ENCODE results near the gene ARHGEF3.

ARHGEF3 gene, protein sequence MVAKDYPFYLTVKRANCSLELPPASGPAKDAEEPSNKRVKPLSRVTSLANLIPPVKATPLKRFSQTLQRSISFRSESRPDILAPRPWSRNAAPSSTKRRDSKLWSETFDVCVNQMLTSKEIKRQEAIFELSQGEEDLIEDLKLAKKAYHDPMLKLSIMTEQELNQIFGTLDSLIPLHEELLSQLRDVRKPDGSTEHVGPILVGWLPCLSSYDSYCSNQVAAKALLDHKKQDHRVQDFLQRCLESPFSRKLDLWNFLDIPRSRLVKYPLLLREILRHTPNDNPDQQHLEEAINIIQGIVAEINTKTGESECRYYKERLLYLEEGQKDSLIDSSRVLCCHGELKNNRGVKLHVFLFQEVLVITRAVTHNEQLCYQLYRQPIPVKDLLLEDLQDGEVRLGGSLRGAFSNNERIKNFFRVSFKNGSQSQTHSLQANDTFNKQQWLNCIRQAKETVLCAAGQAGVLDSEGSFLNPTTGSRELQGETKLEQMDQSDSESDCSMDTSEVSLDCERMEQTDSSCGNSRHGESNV

DNA sequence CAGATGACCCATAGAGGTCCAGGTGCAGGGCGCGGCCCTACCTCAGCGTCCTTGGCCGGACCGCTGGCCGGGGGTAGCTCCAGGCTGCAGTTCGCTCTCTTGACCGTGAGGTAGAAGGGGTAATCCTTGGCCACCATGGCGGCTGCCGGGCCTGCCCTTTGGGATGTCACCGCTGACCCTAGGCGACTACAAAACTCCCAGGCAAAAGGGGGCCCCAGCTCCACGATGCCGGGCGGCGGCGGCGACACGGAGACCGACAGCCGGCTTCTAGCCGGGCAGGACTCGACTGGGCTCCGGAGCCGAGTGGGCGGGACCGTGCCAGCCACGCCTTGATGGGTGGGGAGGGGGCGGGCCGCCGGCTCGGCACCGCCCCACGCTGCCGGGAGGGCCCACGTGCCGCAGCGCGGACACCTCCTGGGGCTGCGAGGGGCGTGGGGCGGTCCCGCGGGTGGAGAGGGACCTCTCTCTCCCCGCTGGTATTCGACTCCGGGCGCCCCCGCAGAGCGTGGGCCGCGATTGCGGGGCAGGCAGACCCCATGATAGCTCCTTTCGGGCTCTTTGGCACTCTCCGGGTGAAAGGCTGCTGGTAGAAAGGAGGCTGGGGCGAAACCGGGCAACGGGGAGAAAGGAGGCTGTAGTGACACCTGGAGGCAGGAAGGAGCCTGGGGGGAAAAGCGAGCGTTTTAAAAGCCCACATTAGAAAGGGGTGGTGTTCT, at the start of gene ARHGEF3:
Gene ARHGEF3, minus strand, starts transcription at position 288 of the 716 bp plus-strand sequence. Its CDS starts 151 bp downstream, at position 137.
- peak; percentile 79 to 81 for DNase-seq (ENCODE audit: low read depth in 2 of 2)

DNA sequence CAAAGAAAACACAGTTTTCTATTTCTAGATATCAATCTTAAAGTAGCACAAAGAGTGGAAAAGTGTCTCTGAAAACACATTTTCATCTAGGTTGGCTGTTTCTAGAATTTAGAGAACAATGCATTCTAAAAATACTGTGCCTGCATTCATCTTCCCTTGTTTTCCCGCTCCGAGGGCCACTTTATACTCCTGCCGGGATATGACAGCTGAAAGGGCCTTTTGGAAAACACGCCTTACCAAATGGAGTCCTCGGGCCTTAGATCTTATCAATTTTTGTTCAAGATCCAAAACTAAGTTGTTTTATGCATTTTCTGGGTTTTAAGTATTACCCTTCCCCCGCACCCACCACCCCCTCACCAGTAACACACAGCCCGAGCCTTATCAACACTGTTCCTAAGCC, 47.9 kb upstream of the ARHGEF3 start:
- DNase-seq (ENCODE audit: low read depth in 2 of 2): no peak

DNA sequence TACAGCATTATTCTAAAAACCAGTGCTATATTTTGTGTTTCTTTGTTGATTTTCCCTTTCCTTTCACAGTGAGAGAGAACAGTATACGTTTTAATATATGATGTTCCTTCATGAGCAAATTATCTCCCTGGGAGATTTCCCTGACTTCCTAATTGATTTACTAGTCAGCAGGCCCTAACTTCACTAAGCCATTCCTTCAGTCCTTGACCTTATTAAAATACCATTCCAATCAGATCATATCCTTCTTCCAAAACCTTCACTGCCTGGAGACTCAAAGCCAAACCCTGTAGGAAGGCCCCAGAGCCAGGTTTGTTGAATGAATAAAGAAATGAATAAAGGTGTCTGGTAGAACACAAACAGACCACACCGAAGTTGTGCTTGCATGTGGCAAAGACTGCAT, 43.8 kb upstream of the ARHGEF3 start:
- no peak for DNase-seq (ENCODE audit: low read depth in 2 of 2)

DNA sequence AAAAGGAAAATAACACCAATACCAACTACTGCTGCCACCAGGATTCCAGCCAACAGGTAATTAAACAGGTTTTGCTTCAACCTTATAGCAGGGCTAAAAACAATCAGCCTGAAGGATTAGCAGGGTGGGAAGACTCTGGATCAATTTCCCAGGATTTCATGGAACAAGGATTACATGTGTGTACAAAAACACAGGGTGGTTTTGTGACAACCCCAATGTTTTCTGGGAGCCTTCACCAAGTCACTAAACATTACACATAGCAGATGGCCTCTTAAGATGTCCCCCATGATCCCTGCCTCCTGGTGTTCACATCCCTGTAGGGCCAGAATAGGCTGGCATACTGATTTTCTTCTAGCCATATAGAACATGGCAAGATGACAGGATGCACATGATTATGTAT, 42.8 kb upstream of the ARHGEF3 start:
- no peak for DNase-seq (ENCODE audit: low read depth in 2 of 2)

DNA sequence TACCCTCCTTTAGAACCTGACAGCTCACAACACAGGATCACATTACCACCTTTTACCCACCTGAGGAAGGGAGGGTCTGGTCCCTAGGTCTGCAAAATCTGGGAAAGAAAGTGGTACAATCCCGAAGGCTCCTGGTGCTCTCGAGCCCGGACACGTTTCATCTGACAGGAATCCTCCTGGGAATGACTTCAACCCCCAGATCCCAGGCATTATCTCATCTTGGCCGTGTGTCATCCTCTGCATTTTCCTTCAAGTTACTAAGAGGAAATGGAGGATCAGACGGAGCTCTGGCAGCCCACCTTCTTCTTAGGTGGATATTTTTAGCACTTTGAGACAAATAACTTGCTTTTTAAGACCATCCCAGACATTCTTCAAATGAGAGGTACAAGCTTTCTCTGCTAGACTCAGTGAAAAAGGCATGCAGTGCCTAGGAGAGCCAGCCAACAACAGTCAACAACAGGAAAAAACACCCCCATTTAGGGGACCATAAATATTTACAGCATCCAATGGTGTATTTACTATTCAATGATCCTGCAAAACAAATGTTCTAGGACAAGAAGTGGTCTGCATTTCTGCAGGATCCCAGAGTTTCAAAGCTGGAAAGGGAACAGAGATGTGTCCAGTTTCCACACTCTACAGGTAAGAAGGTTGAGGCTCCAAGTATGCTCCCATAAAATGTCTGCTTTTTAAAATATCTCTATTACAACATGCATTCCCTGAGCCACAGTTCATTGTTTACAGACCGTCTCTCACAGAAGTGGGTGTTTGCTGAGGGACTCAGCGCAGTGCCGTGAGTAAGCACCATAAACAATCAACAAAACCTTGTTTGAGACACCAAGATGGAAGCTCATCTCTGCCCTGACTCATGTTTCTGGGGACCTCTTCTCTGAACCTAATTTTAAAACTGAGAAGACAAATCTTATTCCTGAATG, 38.3 kb upstream of the ARHGEF3 start:
- no peak for DNase-seq (ENCODE audit: low read depth in 2 of 2)

DNA sequence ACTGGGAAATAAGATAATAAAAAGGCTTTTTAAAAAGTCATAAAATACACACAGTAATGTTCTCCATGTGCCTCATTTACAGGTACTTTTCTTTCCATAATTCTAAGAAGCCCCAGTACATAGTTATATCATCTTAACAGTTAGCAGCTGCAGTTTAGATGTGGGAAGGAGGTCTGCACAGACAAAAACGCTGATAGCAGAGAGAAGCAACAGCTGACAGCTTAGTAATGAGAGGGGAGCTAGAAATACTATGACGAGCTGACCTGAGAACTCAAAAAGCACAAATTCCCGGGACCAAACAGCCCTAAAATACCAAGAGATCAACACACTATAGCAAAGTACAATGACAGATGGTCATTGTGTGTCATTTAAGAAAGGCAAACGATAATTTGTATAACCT, 36.7 kb upstream of the ARHGEF3 start:
- no peak for DNase-seq (ENCODE audit: low read depth in 2 of 2)

DNA sequence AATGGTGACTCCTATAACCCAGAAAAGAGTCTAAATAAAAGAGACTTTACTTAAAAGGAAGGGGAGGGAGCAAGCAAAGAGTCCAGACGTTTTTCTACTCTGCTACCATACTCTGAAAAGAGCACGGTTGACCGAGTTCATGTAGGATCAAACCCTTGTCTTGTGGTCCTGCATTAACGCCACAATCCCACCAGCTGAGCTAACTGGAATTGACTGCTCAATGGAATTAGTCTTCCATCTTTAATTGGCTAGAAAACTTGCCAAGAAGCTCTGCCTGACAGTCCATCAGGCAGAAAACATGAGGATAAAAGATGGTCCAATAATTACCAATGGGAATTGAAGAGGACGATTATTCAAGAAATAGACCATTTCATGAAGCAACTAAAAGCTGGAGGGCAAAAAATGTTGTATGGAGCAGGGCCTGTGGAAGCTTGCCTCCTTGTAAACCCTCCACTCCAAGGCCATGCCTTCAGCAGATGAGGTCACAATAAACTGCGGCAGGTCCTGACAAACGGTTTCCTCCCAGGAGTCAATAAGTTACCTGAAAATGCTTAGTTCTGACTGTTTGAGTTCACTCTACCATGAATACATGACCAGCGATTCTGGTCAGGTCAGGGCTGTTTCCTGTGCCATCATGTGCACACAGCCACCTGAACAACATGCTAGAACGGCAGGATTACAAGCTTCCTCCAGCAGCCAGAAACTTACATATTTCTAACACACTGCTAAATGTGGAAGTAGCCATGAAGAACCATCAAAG, 35.6 kb upstream of the ARHGEF3 start:
- no peak for DNase-seq (ENCODE audit: low read depth in 2 of 2)

DNA sequence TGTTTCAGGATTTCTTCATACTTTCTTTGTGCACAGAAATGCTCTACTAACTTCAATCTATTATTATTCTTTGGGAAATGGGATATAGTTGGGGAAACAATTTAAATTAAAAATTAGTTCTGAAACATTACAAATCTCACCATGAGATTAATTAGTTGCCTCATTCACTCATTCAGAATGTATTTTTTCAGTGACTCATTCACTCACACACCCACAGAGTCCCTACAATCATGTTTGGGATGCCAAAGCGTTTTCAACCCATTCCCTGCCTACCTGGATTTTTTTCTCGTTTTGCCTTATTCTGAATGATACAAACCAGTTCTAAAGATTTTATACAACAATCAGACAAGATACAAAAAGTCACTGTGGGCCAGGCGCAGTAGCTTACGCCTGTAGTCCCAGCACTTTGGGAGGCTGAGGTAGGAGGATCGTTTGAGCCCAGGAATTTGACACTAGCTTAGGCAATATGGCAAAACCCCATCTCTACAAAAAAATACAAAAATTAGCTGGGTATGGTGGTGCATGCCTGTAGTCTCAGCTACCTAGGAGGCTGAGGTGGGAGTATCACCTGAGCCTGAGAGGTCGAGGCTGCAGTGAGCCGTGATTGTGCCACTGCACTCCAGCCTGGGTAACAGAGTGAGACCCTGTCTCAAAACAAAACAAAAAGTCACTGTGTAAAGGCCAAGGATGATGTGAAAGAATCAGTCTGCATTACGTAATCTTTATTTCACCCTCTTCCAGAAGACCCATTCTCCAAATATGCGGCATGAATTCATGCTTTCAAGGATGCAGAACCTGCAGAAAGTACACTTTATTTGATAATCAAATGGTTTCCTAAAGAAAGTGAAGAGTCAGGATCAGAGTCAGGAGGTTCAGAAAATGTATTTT, 34.8 kb upstream of the ARHGEF3 start:
- no peak for DNase-seq (ENCODE audit: low read depth in 2 of 2)

DNA sequence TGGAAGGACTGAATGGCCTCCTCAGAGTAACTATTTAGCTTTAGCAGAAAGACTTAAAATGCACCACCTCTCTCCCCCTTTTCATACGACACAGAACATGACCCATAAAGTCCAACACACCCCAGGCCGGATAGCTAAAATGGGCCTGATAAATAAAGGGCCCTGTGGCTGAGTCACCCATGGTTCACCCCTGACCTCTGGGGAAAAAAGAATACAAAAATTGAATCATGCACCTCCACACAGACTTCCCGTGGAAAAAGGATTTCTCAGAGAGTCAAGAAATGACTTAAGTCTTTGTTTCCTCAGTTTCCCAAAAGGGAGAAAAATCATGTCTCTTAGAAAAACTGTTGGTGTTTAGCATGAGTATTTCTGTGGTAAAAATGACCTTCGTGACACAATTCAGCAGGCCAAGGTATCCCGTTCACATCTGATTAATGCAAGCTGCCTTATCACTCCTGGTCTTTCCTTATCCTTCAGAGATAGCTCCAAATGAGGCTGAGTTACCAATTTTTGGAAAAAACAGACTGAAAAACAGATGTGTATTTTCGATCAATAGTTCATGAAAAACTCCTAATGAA, 34.0 kb upstream of the ARHGEF3 start:
- DNase-seq (ENCODE audit: low read depth in 2 of 2): no peak

DNA sequence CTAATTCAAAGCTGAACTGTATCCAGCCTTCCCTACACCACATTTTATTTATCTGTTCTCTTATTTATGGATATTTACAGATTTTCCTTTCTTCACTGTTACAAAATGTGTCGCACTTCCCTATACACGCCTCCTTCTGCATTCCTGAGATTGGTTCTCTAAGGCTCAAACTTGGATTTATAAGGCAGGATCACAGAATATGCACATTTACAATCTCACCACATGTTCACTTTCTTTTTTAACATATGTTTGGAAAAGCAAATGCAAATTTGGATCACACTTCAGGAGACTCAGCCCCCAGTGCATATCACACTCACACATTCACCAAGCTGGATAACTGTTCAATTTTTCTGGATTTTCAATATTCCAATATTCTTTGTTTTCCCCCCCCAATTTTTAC, 31.8 kb upstream of the ARHGEF3 start:
- no peak for DNase-seq (ENCODE audit: low read depth in 2 of 2)

DNA sequence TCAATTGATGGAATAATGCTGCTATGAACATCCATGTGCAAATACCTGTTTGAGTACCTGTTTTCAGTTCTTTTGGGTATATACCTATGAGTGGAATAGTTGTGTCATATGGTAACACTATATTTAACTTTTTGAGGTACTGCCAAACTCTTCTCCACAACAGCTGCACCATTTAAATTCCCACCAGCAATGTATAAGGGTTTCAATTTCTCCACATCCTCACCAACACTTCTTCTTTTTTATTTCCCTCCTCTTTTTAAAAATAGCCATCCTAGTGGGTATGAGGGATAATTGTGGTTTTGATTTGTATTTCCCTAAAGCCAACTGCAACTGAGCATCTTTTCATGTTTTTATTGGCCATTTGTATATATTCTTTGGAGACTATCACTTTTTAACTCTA, 31.3 kb upstream of the ARHGEF3 start:
- no peak for DNase-seq (ENCODE audit: low read depth in 2 of 2)

DNA sequence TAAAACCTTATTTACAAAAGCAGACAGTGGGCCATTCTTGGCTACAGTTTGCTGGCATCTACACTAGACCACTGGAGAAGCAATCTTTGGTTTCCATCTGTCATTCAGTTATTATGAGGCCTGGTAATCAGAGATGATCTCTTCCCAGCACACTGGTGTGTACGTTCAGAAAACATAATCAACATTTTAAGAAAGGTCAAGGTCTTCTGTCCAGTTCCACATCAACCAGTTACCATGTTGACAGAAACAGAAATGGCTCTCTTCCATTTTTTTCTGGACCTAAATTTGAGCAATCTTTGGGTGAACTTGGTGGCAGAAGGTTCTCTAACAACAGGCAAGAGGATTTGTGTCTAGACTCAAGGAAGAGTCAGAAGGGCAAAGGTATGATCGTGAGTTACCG, 29.8 kb upstream of the ARHGEF3 start:
- DNase-seq (ENCODE audit: low read depth in 2 of 2): no peak

DNA sequence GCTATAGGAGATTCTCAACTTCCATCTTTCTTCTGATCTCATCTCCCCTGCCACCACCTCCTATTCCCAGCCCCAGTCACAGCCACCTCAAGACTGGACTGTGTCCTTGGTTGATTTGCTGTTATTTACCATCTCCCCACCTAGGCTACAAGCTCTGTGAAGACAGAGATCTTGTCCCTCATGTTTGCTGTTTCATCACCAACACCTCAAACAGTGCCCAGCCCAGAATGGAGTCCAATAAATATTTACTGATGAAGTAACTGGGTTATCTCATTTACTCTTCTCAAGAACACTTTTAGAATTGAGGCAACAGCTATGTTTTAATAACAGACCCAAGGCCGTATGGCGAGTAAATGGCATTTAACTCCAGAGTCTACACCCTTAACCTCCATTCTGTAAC, 29.1 kb upstream of the ARHGEF3 start:
- DNase-seq (ENCODE audit: low read depth in 2 of 2): no peak

DNA sequence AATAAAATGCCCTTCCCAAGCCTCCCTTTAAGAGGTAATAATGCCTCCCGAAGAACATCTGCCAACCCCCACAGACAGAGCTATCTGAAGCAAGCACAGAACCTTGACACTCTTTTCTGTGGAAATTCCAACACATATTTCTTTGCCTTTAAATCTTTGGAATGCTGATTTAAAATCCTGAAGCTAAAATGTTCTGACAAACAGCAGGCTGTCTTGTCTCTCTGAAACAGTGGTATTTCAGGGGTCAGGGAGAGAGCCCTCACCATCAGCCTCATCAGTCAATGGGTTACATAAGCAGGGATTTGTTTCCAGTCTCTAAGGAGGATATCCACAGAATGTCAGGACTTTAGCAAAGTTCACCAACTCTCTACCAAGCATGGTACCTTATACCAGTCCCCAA, 27.8 kb upstream of the ARHGEF3 start:
- DNase-seq (ENCODE audit: low read depth in 2 of 2): no peak

DNA sequence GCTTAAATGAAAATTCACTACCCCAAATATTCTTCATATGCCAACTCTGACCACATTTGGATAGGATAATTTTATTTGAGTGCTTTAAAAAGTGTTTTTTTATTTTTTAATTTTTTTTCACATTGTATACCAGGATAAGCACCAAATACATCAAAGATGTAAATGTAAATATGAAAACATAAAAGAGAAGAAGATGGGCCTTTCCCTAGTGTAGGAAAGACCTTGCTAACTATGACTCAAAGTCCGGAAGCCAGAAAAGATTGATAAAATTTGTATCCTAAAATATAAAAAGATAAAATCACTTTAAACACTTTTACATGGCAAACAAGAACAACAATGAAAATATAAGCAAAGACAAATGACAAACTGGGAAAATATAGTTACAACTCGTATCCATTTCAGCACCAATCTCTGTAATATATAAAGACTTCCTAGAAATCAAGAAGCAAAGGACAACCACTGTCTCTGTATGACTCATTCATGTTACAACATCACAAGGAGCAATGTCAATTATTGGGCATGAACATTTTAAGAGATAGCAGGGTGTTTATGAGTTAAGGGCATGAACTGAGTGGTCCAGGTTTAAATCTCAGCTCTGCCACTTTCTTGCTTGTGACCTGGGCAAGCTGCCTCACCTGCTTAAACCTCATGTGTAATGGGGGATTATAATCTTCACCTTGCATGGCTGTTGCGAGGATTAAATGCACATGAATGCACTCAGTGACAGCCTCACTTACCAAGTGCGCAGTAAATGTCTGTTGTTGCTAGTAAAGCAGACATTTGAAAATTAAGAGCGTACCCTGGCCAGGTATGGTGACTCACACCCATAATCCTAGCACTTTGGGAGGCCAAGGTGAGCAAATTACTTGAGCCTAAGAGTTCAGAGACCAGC, 25.3 kb upstream of the ARHGEF3 start:
- no peak for DNase-seq (ENCODE audit: low read depth in 2 of 2)

DNA sequence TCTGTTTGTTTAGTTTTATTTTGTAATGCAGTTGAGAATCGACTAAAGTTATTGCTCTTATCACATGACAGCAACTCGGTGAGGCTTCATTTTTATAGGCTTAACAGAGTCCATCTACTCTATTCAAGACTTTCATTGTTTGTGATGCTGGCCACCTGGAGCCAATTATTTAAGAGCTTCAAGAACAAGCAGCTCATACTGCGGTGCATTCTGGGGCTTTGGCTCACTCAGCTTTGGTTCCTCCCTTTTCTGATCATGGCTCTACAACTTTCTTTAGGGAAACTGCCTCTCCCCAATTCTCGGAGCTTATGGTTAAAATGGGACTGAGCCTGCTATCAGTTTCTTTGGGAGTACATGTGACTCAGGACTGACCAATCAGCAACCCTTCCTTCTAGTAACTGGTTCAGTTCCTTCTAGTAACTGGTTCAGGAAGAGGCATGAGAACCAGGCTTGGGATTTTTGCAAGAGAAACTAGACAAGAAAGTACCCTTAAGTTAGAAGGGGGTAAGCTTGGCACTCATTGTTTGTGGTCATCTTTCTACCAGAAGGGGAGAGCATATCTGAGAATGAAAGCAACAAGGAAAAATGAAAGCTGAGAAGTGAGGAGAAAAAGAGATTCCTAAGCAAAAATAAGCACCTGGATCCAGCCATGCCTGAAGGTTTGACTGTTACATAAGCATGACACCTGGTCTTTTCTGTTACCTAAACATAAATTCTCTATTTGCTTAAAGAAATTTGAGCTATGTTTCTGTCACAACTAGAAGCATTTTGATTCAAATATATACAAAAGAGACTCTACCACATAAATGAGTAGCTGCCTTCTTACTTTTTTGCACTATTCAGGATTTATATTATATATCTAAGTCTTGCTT, 24.1 kb upstream of the ARHGEF3 start:
- no peak for DNase-seq (ENCODE audit: low read depth in 2 of 2)

DNA sequence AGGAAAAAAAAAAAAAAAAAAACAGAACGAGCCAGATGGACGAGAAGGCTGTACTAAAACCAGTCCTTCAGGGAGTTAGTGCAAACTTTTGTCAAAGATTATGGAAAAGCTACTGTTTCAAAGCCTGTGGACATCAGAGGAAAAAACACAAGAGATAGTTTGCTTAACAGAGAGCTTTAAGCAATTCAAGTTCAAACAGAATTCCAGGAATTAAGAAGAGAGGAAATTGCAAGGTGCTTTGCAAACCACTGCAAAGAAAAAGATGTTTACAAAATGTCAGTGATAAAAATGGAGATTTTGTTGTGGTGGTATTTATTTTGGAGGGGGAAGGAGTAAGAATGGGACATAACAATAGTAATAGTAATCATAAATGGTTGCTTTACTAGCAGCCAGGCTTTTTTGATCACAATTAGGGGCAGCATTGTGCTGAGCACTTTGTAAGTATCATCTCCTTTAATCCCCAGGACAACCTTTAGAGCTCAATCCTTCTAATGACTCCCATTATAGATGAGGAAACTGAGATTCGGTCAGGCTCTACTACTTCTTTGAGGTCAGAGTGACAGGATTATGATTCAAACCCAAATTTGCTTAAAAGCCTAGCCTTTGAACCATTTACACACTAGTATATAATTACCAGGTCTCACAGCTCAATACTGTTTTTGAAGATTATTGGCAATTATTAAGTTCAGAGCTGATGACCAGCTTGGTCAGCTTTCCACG, 22.4 kb upstream of the ARHGEF3 start:
- no peak for DNase-seq (ENCODE audit: low read depth in 2 of 2)

Measured in activated CD8-positive, alpha-beta memory T cell treated with anti-CD3 and anti-CD28 coated beads for 4 hours (primary cell).